ENCODE results near the gene S100A1. TPM values are rescaled to one million over a fixed set of nuclear protein-coding genes. Genes with fewer than 3 reads are reported as not detected.
"Not testable (repeated sequence)": the region's sequence is repeated elsewhere in the genome, so short reads cannot be mapped to it uniquely, and the experiment has no call there.

The S100A1 gene
- total RNA-seq, 2 donors from 2014 or later: 1.6 to 1.9 TPM

GRCh38 chr1:153646672-153647345 lies 18.6 kb downstream of the S100A1 start:
- intact Hi-C loops (cut with DNase I, micrococcal nuclease): no loop called here
- ATAC-seq (peak; percentile 13), DNase-seq (no peak)

DNA sequence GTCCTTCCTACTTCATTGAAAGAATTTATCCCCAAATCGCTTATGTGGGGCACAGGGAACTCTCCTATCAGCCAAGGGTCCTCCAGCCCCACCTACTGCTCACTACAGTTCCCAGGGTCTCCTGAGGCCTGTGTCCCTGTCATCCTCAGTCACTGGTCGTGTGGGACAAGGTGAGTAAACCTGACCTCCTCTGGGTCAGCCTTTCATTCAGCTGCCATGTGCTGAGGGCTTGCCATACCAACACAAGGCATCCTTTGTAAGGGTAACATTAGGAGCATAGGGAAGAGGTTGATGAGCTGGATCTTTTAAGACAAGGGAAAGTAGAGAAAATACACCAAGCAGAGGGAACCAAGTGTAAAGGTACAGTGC lies 19.1 kb downstream of the S100A1 start:
- intact Hi-C loops (cut with DNase I, micrococcal nuclease): no loop called here
- peak; percentile 24 for ATAC-seq
- no peak for DNase-seq

- ATAC-seq: peak; percentile 12
- no peak for DNase-seq
- intact Hi-C loops (cut with DNase I, micrococcal nuclease): no loop called here
Measured at GRCh38 chr1:153648000-153648643, 19.9 kb downstream of the S100A1 start.

DNA sequence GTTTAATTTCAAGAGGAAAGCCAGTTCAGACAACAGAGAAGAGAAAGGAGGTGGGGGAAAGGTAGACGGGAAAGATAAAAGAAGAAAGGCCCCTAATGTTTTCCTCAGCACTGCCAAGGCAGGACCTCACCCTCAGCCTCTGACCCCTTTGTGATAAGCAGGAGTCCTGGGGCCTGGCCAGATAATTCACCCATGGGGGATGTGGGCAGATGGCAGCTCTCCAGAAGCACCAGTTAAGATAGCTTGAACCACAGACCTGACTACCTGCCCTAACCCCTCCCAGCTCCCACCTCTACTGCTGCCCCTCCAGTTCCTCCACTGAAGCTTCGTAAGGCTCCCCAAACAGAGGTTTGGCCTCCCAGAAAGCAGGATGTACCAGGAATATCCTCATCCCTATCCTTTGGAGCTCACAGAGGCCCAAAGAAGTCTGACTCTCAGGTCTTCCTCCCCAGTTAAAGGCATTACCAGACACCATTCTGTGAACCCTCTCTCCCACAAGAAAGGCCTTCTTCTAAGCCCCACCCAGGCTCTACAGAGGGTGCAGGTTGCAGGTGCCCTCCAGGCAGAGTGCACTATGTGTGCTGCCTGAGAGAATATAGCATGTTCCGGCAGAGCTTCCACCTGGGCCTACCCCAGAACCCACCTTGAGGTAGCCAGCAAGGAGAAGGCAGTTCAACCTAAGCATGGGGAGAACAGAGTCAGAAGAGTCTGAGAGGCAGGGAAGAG lies 21.1 kb downstream of the S100A1 start:
- no peak for DNase-seq
- peak; percentile 8 for ATAC-seq
- intact Hi-C loops (cut with DNase I, micrococcal nuclease): no loop called here

DNA sequence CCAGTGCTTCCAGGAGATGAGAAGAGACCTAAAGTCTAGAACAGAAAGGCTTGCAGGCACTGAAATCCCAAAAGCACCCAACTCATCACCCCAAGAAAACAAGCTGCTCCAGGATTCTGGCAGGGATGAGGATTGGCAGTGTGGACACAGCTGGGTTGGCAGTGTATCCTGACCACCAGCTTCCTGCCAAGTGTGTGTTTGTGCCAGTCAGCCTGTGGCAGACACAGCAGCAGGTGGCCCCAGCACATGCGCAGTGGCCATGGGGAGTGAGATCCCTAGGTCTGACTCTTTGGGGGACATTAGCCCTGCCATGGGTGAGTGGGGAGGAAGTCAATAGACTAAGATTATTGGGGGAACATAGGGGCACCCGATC lies 21.6 kb downstream of the S100A1 start:
- DNase-seq (no peak), ATAC-seq (peak; percentile 34)
- intact Hi-C loops (cut with DNase I, micrococcal nuclease): no loop called here

GRCh38 chr1:153651771-153652170 lies 23.5 kb downstream of the S100A1 start:
- DNase-seq: no peak

GRCh38 chr1:153652805-153653500 lies 24.7 kb downstream of the S100A1 start:
- intact Hi-C loops (cut with DNase I, micrococcal nuclease): no loop called here
- ATAC-seq: peak; percentile 64

More at GRCh38 chr1:153651771-153652170, 23.5 kb downstream of the S100A1 start:
- no peak for ATAC-seq
- intact Hi-C loops (cut with DNase I, micrococcal nuclease): no loop called here

GRCh38 chr1:153655333-153655732 lies 27.1 kb downstream of the S100A1 start:
- no peak for DNase-seq
- intact Hi-C loops (cut with DNase I, micrococcal nuclease): no loop called here

More at GRCh38 chr1:153652805-153653500, 24.7 kb downstream of the S100A1 start:
- no peak for DNase-seq

DNA sequence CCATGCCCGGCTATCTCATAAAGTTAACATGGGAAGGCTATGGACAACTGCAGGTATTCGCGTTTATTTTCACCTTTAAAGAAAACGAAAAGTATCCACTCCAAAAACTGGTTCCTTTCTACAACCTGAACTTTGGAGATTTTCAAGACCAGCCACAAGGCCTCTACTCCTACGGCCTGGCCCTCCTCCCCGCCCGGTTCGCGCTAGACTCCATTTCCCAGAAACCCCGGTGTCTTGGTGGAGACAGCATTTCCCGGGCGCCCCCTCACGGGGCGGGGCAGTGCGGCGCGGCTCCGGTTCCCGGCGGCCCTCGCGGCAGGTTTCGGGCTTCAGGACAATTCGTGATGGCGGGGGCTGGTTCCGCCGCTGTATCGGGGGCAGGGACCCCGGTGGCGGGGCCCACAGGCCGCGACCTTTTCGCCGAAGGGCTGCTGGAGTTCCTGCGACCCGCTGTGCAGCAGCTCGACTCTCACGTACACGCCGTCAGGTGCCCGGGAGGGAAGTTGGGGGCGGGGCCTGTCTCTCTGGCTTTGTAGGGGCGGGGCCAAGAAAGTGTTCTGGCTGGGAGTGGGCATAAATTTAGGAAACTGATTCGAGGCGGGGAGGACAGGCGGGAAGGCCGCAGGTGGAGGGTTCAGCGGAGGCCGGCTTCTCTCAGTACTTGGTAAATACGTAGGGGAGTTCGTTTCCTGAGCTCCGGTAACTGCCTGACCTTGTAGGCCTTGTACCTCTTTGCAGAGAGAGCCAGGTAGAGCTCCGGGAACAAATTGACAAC lies 30.4 kb downstream of the S100A1 start, which contains the start of gene SNAPIN:
SNAPIN (plus strand) TSS at position 304 of the 775 bp plus-strand sequence; CDS start at position 345, 41 bp downstream.
- DNase-seq: peak; percentile 93 to 94
- peak; percentile 96 for ATAC-seq
- intact Hi-C loops (cut with DNase I, micrococcal nuclease): no loop called here

More at GRCh38 chr1:153655333-153655732, 27.1 kb downstream of the S100A1 start:
- no peak for ATAC-seq

DNA sequence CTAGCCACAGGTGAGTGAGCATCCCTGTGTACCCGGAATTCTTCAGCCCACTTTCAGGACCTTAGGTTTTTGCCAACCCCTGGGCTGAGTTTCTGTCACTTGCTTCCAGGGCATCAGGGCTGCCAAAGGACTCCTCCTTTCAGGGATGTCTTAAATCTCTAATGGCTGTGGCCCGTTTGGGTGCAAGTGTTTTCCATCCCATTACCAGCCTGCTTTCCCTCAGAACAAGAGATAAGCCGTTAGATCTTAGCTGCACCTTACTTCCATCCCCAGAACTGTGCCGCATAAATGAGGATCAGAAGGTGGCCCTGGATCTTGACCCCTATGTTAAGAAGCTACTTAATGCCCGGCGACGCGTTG lies 30.9 kb downstream of the S100A1 start:
- no peak for DNase-seq
- peak; percentile 5 for ATAC-seq
- intact Hi-C loops (cut with DNase I, micrococcal nuclease): no loop called here

- intact Hi-C loops (cut with DNase I, micrococcal nuclease): no loop called here
- ATAC-seq (no peak), DNase-seq (no peak)
Measured at GRCh38 chr1:153659656-153660055, 31.4 kb downstream of the S100A1 start.

DNA sequence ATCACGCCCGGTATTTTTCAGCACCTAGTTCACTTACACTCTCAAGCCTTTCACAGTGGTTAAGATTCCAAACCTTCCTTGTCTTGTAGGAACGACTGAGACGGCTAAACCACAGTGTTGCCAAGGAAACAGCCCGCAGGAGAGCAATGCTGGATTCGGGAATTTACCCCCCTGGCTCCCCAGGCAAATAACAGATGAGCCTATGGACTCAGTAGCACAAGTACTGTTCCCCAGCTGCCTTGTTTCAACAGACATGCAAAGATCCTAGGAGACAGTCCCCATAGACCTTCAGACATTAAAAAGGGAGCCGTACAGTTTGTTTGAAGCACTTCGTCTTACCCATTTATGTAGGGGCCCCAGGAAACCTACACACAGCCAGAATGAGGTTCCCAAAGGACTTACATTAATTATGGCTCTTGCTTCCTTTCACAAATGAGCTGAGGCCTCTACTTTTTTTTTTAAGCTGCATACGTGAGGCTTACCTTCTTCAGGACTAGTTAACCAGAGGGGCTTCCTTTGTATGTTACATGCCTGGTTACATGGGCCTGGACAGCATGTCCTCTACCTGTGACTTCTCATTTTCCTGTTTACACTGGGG lies 33.0 kb downstream of the S100A1 start:
- ATAC-seq (no peak), DNase-seq (no peak)
- intact Hi-C loops (cut with DNase I, micrococcal nuclease): no loop called here

DNA sequence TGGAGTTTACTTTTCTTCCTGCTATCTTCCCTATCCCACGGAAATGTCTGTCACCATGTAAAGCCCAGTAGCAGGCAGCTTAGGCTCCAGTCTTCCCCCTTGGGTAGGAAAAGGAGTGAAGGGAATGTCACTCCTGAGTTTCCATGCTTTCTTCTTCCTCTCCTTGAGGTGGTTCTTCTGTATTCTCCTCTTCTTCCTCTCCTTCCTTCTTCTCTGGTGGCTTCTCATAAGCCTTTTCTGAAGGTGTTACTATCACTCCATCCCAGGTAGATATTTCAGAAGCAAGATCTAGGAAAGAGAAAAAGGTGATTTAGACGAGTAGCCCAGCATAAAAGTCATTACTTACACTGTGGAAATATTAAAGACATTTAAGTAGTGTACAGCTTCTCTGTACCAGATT lies 34.0 kb downstream of the S100A1 start:
- ATAC-seq (no peak), DNase-seq (no peak)
- intact Hi-C loops (cut with DNase I, micrococcal nuclease): no loop called here

DNA sequence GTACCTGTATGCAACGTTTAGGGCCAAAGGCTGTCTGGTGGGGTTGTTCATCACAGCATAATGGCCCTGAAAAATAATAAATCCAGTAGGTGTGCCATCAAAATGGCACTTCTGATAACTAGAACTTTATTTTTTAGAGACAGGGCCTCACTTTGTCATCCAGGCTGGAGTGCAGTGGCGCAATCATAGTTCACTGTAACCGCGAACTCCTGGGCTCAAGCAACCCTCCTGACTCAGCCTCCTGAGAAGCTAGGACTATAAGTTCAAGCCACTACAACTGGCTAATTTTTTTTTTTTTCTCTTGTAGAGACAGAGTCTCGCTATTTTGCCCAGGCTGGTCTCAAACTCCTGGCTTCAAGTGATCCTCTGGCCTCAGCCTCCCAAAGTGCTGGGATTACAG lies 35.0 kb downstream of the S100A1 start:
- intact Hi-C loops (cut with DNase I, micrococcal nuclease): no loop called here
- ATAC-seq: no peak

DNA sequence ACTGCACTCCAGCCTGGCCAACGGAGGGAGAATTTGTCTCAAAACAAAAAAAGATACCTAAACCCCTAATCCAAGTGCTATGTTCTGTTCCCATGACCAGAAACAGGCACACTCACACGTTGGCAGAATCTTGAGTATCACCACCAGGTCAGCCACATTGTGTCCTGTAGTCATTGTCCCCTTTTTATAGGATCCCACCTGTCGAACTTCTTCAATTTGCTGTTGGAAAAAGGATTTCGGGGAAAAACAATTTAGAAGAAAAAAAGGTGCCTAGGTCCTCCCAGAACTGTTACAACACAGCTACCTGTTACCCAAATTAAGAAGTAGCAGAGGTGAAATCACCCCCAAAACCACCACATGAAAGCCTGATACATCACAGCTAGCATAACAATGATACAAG lies 39.2 kb downstream of the S100A1 start:
- ATAC-seq (no peak), DNase-seq (no peak)
- intact Hi-C loops (cut with DNase I, micrococcal nuclease): no loop called here

More for the DNA sequence above, 35.0 kb downstream of the S100A1 start:
- DNase-seq: no peak

- ATAC-seq; DNase-seq; intact Hi-C loops (cut with DNase I, micrococcal nuclease): not testable (repeated sequence)
Measured at GRCh38 chr1:153668672-153669071, 40.4 kb downstream of the S100A1 start.

- intact Hi-C loops (cut with DNase I, micrococcal nuclease): loop anchor here in 1 of 2 donors (10.0 kb wide), 1 partner anchor 315 kb away; the partner anchor contains the start of gene RAB13
- ATAC-seq (no peak), DNase-seq (no peak)
Measured at GRCh38 chr1:153669606-153670005, 41.4 kb downstream of the S100A1 start.

- DNase-seq: no peak
- peak; percentile 14 for ATAC-seq
- intact Hi-C loops (cut with DNase I, micrococcal nuclease): loop anchor here in 1 of 2 donors (10.0 kb wide), 1 partner anchor 314 kb away; the partner anchor contains the start of gene RAB13
Measured at GRCh38 chr1:153670257-153670858, 42.1 kb downstream of the S100A1 start.

All from left colon (tissue), 2 donors.